HG02981 (cell line): ENCODE data around the gene HS3ST5.
"Not testable (repeated sequence)": the region's sequence is repeated elsewhere in the genome, so short reads cannot be mapped to it uniquely, and the experiment has no call there.

Experiments used
- ATAC-seq: cut with Tn5 transposase; IDR thresholded peaks from one replicate; pipeline ENCODE4 v1.9.1; 2021; ENCODE audit warnings: mild to moderate bottlenecking, moderate library complexity; ENCODE audit not compliant: unreplicated experiment

The HS3ST5 gene

DNA sequence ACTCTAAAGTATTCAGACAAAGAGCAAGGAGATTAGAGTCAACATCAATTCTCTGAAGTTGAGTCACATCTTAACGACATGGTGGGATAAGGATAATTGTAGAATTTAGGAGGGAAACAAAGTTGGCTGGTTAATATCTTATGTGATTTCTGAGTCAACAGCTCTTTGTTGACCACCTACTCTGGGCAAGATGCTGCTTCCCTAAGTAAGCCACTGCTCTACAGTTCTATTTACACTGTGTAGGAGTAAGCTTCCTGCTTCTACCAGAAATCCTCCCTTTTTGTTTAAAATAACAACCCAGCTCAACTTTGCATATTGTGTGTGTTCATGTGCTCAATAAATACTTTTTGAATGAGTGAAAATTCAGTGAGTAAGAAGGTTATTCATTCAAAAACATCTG lies 3.1 kb downstream of the HS3ST5 start:
- ATAC-seq, result no peak

DNA sequence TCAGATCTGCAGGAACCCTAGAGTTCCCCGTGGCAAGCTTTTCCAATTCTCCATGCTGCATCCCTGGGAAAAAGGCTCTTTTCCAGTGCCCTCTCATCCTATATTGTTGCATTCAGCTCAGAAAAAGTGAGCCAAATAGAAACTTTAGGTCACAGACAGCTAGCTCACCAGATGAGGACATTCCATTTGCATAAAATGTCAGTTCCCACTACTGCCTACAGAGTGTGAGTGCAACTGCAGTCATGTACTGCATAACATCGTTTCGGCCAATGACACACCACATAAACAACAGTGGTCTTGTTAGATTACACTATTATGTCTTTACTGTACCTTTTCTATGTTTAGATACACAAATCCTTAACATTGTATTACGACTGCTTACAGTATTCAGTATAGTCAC lies 8.6 kb downstream of the HS3ST5 start:
- ATAC-seq, result no peak

DNA sequence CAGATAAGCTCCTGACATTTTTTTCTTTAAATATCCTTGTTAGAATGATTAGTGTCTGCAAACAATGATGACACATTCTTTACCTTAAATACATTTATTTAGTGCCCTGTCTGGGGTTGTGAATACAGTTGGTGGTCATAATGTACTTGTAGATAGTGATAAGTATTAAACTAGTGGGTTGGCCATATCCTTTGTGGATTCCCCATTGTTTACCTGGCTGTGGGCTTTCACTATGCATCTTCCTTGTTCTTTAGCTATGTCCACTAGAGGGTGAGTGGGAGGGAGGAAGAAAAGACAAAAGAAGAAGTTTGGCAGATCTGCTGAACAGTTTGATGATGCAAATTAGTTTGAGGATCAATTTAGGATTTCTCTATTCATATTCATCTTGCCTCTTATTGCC lies 15.7 kb downstream of the HS3ST5 start:
- ATAC-seq, result no peak

DNA sequence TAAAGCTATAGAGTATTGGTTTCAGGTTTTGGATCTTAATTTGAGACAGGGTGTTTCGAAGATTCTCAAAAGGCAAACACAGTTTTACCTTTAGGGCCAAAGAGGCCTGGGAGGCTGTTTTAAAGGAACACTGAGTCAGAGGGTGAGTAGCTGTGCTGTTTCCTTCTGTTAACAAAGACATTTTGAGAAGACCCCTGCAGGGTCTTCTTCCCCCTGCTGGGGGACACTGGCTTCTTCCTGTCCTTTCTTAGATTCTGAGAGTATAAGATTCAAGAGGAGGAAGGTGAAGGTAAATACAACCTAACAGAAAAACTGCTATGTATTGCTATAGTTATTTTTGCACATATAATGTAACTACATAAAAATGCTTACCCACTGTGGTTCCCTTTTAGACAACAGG lies 19.0 kb downstream of the HS3ST5 start:
- ATAC-seq, result no peak

DNA sequence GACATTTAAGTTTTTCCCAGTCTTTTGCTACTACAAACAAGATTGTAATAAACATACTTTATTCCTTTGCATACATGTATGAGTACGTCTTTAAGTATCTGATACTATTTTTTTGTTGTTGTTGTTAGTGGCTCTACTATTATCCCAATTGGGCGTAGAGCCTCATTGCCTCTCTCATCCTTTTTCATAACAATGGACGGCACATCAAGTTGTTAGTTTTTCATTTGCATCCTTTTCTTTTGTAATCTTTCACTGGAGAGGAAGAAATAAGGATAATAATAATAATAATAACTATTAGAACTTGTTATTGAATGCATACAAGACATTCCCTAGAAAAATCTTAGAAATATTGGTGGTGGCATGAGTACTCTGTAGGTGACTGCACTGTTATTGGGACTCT lies 23.1 kb downstream of the HS3ST5 start:
- no peak for ATAC-seq

DNA sequence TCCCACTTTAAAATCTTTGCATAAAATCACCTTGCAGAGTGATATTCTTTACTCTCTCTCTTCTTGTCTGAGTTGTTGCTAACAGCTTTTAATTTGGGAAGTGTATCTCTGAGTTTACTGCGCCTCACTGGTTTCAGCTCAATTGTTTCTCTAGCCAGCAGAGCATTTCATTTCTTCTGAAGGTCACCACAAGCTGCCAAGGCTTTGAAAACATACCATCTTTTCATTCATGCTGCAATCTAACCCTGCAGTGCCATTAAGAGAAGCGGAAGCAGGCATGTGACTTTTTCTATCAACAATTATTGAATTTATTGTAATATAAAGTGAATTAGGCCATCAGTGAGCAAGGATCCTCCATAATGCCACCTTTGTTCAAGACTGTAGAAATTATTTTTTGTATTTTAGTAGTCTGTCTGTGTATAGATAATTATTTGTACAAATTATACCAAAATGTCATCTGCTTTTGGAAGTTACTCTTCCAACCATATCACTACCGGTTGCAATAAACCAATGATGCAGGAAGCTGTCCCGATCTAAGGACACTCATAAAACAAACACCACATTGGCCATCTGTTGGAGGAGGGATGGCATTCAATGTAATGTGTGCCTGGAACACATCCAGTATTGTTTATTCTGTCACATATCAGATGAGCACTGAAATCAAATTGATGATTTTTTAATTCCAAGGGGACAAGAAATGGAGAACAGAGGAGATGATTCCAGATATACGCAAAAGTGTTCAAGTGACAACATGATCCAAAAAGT lies 26.8 kb downstream of the HS3ST5 start:
- ATAC-seq, result no peak

DNA sequence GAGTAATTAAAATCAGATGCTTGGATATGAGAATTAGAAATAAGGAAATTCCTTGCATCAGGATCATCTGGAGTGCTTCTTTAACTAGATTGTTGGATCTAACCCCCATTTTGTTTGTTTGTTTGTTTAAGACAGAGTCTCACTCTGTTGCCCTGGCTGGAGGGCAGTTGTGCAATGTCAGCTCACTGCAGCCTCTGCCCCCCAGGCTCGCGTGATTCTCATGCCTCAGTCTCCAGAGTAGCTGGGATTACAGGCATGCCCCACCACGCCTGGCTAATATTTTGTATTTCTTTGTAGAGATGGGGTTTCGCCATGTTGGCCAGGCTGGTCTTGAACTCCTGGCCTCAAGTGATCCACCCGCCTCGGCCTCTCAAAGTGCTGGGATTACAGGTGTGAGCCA lies 29.0 kb downstream of the HS3ST5 start:
- not testable (repeated sequence) for ATAC-seq

DNA sequence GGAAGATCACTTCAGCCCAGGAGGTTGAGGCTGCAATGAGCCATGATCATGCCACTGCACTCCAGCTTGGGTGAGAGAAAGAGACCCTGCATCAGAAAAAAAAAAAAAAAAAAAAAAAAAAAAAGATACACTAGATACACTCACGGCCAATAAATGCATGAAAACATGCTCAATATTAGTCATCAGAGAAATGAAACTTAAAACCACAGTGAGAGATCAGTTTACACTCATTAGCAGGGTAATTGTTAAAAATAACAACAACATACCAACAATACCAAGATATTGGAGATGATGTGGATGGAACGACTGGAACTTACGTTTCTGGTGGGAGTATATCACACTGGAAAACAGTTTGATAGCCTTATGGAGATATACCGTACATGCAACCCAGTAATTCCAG lies 29.9 kb downstream of the HS3ST5 start:
- no peak for ATAC-seq

DNA sequence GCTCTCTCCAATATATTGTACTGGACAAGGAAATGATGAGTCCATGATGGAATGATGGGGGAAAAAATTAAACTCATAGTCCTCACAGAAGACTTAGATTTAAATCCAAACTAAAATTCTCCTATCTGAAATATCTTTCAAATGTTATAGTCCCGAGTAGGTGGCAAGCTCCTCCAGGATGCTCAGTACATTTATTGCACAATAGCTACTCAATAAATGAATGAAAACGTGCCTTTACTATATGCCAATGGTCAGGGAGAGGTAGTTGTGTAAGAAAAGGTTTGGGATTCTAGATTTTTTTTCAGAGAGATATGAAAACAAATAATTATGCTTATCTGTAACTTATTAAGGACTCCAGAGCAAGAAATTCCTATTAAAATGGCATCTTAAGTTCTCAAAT lies 32.8 kb downstream of the HS3ST5 start:
- ATAC-seq, result no peak

DNA sequence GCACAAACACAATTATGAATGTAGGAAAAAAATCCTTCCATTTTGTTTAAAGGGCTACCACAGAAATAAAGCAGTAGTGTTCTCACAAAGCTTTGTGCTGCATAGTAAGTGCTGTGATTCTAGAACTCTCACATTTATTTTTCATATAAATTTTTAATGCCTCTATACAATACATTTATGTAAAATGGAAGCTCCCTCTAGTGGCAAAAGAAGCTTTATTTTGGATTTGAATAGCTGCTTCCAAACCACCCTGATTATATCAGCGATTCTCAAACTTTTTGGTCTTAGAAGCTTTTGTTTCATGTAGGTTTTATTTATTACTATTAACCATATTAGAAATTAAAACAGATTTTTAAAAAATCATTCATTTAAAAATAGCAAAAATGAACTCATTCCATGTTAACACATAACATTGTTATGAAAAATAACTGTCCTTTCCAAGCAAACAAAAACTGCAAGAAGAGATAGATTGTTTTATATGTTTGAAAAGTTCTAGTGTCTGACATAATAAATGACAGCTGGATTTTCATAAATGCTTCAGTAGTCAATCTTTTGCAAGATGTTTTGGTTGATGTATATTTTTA lies 38.4 kb downstream of the HS3ST5 start:
- ATAC-seq, result no peak

DNA sequence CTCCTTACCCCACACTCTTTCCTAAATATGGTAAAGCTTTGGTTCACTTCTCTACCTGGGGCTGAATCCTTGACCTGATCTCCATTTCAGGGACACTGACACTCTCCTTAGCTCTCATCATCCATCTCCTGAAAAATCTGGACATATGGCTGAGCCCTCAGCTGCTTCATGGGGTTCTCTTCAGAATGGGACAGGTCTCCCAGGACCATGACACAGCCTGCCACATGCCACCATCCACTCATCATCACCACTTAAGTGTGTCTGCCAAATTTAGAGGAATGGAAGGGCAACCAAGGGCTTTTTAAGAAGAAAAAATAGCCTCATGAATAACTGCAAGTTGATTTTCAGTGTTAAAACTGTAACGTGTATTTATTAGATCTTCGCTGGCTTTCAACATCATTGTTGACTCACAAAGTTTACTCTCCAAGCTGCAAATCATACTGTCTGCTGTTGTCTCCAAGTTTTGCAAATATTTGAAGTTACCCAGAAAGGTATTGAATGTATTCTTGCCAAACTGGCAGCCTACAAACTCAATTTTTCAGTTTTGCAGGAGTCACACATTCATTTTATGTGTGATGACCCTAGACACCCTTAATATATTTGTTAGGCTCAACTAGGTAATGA lies 41.1 kb downstream of the HS3ST5 start:
- no peak for ATAC-seq

DNA sequence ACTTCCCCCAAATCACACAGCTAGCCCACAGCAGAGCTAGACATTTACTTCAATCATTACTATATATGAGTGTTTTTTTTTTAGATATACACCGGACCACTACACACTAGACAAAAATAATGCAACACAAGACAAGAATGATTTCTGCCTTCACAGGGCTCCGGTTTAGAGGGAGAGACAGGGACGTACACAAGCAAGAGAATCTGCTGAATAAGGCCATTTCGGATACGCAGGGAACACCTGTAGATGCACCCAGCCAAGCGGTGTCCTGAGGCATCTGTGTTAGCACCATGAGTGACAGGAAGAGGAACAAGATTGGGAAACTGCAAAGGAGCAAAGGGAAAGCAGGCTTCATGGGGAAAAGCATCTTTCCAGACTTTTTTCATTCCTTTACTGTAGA lies 45.7 kb downstream of the HS3ST5 start:
- no peak for ATAC-seq

DNA sequence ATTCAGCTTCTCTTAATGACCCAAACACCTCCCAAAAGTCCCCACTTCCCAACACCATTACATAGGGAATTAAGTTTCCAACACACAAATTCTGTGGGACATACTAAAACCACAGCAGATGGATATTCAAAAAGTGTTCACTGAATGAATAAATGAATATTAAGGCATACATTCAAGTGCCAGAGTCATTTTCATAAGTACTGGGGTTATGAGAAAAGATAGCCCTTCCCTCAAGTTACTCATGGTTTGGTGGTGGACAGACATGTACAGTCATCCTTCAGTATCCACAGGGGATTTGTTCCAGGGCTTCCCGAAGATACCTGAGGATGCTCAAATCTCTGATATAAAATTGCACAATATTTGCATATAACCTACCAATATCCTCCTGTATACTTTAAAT lies 50.4 kb downstream of the HS3ST5 start:
- no peak for ATAC-seq

DNA sequence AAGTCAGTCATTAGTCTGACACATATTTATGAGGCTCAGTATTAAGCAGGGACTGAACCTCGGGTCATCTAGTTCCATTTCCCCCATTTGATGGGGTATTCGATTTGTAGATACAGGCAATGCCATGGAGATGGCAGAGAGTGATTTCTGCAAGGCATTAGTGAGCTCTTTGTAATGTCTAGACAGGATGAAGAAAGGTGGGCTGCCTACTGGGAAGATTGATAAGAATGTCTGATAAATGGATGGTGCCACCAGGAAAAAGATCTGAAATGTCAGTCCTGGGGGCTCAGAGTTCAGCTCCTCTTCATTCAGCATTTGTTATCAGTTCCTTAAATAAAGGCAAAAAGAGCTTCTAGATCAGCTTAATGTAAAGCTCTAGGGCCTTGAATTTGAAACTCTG lies 51.4 kb downstream of the HS3ST5 start:
- no peak for ATAC-seq

DNA sequence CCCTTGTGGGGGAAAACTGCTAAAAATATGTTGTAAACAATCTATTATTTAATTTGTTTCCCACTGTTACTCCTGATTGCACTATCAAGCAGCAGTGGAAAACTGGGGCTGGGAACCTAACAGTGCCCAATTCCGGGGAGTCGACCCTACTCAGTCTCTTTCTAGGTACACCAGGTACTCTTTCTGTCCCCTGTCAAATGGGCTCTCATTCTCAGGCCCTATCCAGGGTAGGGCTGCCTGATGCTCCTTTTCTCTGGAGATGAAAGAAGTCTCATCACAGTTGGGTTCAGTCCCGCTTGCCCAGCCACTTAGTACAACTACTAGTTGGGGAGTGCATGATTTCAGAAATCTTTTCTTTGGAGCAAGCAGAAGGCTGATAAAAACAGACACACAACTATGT lies 52.0 kb downstream of the HS3ST5 start:
- ATAC-seq, result no peak

DNA sequence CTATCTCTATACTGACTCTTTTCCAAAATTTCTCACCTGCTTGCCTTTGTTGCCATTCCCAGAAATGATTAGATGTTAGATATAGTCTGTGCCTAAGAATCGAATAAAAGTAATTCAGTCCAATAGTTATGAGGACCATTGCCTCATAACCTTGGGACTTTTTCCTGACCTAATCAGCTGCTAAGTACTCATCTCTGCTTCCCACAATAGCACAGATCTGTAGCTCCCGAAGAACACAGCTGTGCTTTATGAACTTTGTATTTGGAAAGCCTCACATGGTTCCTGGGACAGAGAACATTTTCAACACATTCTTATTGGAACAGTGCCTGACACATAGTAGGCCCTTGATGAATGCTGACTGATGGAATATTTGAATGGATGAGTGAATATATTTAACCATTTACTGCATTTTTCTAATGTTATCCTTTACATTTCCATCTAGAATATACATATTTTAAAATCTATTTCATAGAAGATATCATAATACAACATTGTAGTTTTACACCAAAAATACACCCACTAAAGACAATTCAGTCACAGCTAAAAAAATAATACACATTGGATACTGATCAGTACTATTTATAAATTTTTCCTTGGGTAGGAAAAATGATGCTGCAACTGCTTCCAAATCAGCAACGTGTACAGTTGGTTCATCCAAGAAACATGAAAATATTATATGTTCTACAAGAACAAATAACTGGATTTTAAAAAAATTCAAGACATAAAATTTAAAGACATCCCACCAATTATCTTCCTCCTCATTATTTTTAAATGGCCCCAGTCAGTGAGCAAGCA lies 53.9 kb downstream of the HS3ST5 start:
- ATAC-seq, result no peak

DNA sequence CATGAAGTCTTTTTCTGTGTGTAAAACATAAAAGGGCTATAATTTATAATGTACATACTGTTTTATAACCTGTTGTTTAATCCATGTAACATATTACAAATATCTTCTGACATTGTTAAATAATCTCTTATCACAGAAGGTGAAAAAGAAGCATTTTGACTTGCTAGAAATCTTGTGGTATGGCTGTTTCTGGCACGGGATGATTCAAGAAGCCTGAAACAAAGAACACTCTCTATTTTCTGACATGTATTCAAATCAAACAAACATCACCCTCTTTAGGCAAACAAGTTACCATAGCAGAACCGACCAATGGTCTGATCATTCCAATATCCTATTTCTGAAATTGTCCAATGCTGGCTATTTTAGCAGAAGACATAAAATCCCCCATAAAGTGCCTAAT lies 55.4 kb downstream of the HS3ST5 start:
- no peak for ATAC-seq

DNA sequence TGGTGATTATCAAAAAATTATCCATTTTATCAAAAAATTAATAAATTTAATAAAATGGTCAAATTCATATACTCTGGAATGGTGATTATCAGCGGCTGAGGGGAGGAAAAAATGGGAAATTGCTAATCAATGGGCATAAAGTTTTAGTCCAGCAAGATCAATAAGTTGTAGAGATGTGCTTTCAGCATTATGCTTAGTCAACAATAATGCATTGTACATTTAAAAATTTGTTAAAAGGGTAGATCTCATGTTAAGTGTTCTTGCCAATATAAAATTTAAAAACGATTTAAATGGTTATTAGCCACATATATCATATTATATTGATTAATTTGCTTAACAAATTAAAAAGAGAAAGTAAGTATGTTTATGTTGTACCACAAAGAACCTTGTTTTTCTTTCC lies 56.6 kb downstream of the HS3ST5 start:
- ATAC-seq, result no peak

DNA sequence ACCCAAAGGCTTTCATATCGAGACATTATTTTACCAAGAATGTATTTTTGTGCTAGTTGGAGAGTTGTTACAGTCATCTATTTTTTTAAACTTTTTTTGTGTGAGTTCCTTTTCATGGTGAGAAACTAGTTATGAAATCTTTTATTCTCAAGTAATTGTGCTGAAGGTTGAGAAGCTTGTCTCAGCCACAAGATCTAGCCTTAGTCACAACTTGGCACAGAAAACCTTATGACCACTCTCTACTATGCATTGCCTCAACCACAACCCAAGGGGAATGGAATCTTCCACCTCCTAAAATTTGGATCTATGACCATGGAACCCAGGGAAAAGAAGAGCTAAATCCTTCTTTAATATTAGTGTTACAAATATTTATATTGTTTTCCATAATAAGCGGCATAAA lies 58.5 kb downstream of the HS3ST5 start:
- no peak for ATAC-seq

DNA sequence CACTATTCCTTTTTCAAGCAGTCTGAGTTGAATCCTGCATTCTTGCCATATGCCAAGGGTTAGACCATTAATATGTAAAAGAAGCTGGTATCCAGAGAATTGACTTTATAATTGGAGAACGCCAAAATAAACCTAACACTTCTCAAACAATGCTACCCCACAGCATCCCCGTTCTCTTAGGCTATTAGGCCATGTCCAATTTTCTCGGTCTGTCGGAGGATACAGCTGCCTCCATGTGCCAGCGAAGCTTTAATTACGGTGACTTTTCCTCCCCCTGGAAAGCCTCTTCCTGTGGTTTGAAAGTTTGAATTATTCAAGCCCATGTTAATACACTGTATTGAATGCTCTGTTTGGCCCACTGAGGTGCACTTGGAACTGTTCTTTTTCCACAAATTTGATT lies 60.5 kb downstream of the HS3ST5 start:
- no peak for ATAC-seq

DNA sequence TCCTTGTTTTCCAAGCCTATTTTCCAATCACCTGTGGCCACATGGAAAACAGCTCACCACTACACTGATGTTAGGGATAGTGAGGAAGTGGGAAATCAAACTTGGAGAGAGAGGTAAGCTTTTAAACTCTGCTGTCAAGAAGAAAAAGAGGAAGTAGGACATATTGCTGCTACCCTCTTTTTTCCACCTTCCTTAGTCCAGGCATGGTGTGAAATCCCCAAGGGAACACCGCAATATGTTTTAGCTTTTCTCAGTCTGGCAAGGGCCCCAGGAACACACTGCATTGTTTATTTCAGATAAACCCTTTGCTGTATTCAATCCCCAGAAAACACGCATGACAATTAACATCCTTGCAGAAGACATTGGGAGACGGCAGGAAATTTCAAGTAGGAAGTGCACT lies 61.3 kb downstream of the HS3ST5 start:
- no peak for ATAC-seq
